Nephron progenitor cell (in vitro differentiated cells): ENCODE measurements around the gene RAB27A.
"Not testable (repeated sequence)": the region's sequence is repeated elsewhere in the genome, so short reads cannot be mapped to it uniquely, and the experiment has no call there.

Experiments used
- DNase-seq: peaks from one replicate; pipeline ENCODE4 v3.0.0; 2021
- H3K27ac Mint-ChIP-seq: 2 replicates; pipeline ENCODE4 v1.8.0; 2021; ENCODE audit warnings: mild to moderate bottlenecking, moderate library complexity, mixed read lengths
- H3K27me3 Mint-ChIP-seq: 2 replicates; pipeline ENCODE4 v1.8.0; 2021; ENCODE audit warnings: mild to moderate bottlenecking, low read depth, mixed read lengths; ENCODE audit not compliant: poor library complexity
- H3K36me3 Mint-ChIP-seq: 2 replicates; pipeline ENCODE4 v1.8.0; 2021; ENCODE audit warnings: low read depth, mixed read lengths
- H3K4me1 Mint-ChIP-seq: 2 replicates; pipeline ENCODE4 v1.8.0; 2021; ENCODE audit warnings: mixed read lengths
- H3K4me3 Mint-ChIP-seq: 2 replicates; pipeline ENCODE4 v1.8.0; 2021; ENCODE audit warnings: mild to moderate bottlenecking, moderate library complexity, mixed read lengths
- H3K9me3 Mint-ChIP-seq: 2 replicates; pipeline ENCODE4 v1.8.0; 2021; ENCODE audit warnings: mild to moderate bottlenecking, moderate library complexity, mixed read lengths
- TF ChIP-seq, protein P1 (sequence below): fragments of 200-600 bp; sonication (generic); IDR thresholded peaks from 2 replicates; pipeline ENCODE4 v1.5.0; 2021; ENCODE audit warnings: antibody characterized with exemption

Gene RAB27A

DNA sequence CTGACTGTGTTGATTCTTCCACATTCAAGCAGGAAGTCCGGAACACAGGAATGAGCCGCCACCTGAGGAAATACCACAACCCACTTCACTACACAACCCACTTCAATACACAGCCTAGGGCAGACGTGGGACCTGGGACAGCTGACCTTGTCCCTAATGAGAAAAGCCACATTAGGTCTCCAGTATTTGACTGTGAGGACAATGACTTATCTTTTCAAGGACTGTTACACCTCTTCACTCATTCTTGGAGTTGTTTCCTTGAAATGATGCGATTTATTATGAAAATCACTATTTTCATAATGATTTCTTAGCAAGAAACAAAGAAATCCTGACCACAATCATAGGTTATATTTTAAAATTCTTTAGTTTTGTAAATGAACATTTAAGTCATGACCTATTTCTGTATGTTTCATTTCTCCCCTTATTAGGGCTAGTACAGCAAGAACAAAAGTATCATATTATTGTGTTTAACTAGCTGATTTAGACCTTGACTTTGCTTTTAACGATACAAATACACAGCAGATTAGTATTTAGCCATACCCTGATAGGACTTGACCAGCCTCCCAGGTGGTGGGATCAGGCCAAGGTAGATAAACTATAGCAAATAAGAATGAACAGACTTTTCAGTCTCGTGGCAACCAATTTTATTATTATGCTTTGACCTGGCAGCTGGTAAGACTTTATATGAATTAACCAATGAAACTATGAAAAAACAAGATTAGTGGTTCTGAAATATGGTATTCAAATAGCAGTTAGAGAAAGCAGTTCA, 6.0 kb downstream of the RAB27A start:
- Mint-ChIP-seq H3K4me3 (no peak overlapping the region), H3K9me3 (no peaks in the 10 kb centered on the region), H3K27me3 (peaks cover 9% of the 10 kb centered on the region), H3K4me1 (peaks cover 16% of the 10 kb centered on the region), H3K27ac (no peak overlapping the region), H3K36me3 (peaks cover 4% of the 10 kb centered on the region)
- TF ChIP-seq, protein P1, sequence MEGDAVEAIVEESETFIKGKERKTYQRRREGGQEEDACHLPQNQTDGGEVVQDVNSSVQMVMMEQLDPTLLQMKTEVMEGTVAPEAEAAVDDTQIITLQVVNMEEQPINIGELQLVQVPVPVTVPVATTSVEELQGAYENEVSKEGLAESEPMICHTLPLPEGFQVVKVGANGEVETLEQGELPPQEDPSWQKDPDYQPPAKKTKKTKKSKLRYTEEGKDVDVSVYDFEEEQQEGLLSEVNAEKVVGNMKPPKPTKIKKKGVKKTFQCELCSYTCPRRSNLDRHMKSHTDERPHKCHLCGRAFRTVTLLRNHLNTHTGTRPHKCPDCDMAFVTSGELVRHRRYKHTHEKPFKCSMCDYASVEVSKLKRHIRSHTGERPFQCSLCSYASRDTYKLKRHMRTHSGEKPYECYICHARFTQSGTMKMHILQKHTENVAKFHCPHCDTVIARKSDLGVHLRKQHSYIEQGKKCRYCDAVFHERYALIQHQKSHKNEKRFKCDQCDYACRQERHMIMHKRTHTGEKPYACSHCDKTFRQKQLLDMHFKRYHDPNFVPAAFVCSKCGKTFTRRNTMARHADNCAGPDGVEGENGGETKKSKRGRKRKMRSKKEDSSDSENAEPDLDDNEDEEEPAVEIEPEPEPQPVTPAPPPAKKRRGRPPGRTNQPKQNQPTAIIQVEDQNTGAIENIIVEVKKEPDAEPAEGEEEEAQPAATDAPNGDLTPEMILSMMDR: no peak
- DNase-seq: no peak

DNA sequence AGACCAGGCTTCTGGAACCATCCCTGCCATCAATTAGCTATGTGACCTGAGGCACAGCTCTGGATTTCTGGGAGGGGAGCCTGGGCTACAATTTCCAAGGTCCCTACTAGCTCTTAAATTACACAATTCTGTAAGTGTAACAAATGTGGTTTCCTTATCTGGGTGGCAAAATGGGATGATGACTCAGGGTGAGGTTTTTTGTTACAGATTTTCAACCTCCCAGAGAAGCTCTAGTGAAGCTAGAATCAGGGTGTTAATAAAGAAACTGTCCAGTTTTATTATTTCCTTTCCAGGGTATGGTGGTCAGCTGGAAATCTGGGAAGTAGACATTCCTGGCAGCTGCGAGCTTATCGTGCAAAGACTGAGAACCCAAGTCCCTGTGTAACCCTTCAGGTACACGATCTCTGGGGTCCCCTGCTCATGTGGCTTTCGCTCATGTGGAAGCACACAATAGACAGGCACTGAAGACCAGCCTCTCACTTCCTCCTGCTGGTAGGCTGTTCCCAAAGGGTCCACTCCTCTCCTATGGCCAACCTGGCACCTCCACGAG, 7.3 kb downstream of the RAB27A start:
- peaks cover 4% of the 10 kb centered on the region for H3K36me3 Mint-ChIP-seq
- DNase-seq: no peak
- H3K4me3 Mint-ChIP-seq: no peak overlapping the region
- H3K9me3 Mint-ChIP-seq: no peaks in the 10 kb centered on the region
- TF ChIP-seq, protein P1: no peak
- peaks cover 6% of the 10 kb centered on the region for H3K27me3 Mint-ChIP-seq
- H3K4me1 Mint-ChIP-seq: peaks cover 16% of the 10 kb centered on the region
- H3K27ac Mint-ChIP-seq: peak overlapping the region; percentile 15

DNA sequence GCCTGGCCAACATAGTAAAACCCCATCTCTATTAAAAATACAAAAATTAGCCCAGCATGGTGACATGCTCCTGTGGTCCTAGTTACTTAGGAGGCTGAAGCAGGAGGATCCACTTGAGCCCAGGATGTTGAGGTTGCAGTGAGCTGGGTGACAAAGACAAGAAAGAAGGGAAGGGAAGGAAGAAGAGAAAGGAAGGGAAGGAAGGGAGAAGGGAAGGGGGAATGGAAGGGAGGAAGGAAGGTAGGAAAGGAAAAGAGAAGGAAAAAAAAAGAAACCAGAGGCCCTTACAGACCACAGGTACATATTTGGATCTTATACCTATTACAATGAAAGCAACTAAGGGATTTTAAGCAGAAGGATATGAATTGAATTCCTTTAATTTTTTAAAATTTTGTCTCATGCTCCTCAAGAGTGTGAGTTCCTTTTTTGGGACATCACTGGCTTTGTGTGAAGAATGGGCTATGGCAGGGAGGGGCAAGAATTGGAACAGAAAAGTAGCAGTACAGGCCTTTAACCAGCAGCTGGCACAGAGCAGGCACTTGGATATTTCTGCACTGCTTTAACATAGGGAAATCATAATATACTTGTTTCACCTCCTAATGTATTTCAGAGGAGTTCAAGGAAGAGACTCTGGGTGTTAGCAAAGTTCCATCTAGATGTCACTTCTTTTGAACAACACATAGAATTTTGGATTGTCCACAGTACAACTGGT, 7.9 kb downstream of the RAB27A start:
- peaks cover 4% of the 10 kb centered on the region for H3K36me3 Mint-ChIP-seq
- H3K27ac Mint-ChIP-seq: peak overlapping the region; percentile 40
- peaks cover 3% of the 10 kb centered on the region for H3K27me3 Mint-ChIP-seq
- H3K4me3 Mint-ChIP-seq: no peak overlapping the region
- TF ChIP-seq, protein P1: no peak
- peaks cover 23% of the 10 kb centered on the region for H3K4me1 Mint-ChIP-seq
- no peaks in the 10 kb centered on the region for H3K9me3 Mint-ChIP-seq
- DNase-seq: no peak

DNA sequence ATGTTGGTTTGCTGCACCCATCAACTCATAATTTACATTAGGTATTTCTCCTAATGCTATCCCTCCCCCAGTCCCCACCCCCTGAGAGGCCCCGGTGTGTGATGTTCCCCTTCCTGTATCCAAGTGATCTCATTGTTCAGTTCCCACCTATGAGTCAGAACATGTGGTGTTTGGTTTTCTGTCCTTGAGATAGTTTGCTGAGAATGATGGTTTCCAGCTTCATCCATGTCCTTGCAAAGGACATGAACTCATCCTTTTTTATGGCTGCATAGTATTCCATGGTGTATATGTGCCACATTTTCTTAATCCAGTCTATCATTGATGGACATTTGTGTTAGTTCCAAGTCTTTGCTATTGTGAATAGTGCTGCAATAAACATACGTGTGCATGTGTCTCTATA, 9.0 kb downstream of the RAB27A start:
- H3K4me3 Mint-ChIP-seq, H3K36me3 Mint-ChIP-seq, H3K9me3 Mint-ChIP-seq, DNase-seq, H3K27ac Mint-ChIP-seq, H3K27me3 Mint-ChIP-seq: not testable (repeated sequence)
- peaks cover 26% of the 10 kb centered on the region for H3K4me1 Mint-ChIP-seq

DNA sequence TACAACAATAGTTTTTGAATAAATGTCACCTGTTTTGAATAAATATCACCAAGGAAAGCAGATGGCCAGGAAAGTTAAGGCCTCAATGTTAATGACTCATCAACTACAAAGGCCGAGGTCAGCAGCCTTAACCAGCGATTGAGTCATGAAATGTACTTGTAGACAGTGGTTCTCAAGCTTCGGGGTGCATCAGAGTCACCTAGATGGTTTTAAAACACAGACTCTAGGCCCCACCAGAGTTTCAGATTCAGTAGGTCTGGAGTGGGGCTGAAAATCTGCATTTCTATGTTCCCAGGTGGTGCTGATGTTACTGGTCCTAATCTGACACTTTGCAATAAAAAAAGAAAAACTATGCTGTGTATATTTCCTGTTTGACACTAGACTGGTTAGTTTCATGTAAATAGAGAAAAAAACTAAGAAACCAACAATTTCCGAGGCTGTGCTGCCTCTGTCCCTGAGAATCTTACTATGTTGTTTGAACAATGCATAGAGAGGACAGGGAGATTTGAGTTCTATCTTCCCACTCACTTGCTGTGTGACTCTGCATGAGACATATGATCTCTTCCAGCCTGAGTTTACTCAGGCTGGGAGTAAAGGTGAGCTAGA, 9.8 kb downstream of the RAB27A start:
- H3K9me3 Mint-ChIP-seq: no peaks in the 10 kb centered on the region
- DNase-seq: no peak
- H3K27ac Mint-ChIP-seq: no peak overlapping the region
- H3K4me1 Mint-ChIP-seq: peaks cover 26% of the 10 kb centered on the region
- H3K27me3 Mint-ChIP-seq: peaks cover 9% of the 10 kb centered on the region
- no peak overlapping the region for H3K4me3 Mint-ChIP-seq
- no peaks in the 10 kb centered on the region for H3K36me3 Mint-ChIP-seq
- TF ChIP-seq, protein P1: no peak

DNA sequence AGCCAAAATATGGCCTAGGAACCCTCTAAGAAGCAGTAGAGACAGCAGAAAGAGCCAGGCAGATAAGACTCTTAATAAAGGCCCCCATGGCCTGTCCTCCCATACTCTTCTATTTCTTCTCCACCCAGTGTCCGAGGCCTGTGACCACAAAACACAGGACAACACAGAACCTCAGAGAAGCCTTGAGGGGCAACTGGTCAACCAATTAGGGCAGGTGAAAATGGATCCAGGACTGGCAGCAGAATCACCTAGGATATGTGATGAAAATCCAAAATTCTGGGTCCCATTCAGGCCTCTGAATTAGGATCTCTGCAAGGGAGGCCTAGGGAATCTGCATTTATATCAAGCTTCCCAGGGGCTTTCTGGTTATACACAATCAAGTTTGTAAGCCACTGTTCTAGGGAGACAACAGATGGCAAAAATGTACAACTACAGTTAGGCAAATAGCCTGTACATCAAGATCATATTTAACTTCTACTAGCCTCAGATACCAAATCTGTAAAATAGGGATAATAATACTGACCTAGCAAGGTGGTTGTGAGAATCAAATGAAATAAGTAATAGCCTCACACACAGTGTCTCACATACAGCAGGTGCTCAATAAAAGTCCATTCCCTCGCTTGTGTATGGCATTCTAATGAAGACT, 10.4 kb downstream of the RAB27A start:
- Mint-ChIP-seq H3K36me3 (peaks cover 2% of the 10 kb centered on the region), H3K27ac (no peak overlapping the region), H3K4me3 (no peak overlapping the region), H3K4me1 (peaks cover 26% of the 10 kb centered on the region), H3K27me3 (peaks cover 9% of the 10 kb centered on the region), H3K9me3 (peaks cover under 1% of the 10 kb centered on the region)
- TF ChIP-seq, protein P1: no peak
- no peak for DNase-seq
